ENCODE results near the gene SPATA1. TPM values are rescaled to one million over a fixed set of nuclear protein-coding genes. Genes with fewer than 3 reads are reported as not detected.

The SPATA1 gene
- total and polyA plus RNA-seq, 9 of the 15 experiments (the other 6 are each of a cell fraction or from before 2014, with no cell fraction given), result 0.79 to 2.9 (median 1.5) TPM

DNA sequence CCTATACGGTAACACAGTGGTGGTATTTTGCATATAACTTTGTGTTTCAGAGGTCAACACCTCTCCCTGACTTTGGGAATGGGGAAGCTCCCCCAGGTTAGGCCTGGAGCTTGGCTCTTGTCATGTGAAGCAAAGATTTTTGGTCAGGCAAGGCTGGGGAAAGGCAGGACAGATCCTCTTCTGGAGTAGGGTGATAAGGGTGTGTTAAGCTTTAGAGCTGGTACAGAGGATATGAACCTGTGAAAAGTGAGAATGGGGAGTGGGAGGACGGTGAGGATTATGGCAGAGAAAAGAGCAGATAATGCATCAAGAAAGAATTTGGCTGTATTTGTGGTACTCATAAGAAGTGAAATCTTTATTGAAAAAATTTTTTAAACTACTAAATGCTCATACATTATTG is 24.9 kb upstream of the SPATA1 start (continued):
- TF ChIP-seq, protein P1, sequence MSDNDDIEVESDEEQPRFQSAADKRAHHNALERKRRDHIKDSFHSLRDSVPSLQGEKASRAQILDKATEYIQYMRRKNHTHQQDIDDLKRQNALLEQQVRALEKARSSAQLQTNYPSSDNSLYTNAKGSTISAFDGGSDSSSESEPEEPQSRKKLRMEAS (CRISPR knock-in tag; IDR thresholded peaks at IDR 0.05), result no peak
- 0 out of 2 replicates have a peak, but pooled peaks have one; percentile 36 for TF ChIP-seq SMARCE1 (IDR thresholded peaks at IDR 0.05)
- TF ChIP-seq NFIC (IDR thresholded peaks at IDR 0.05), result peak; percentile 58
- no peak for TF ChIP-seq DNMT1 (IDR thresholded peaks at IDR 0.05)
- no peak for TF ChIP-seq CBX3 (IDR thresholded peaks at IDR 0.05; ENCODE audit: borderline replicate concordance in 1 of 2, low read length in 2 of 2)
- TF ChIP-seq MECOM (CRISPR knock-in tag; IDR thresholded peaks at IDR 0.05), result no peak
- no peak for TF ChIP-seq ZNF282 (CRISPR knock-in tag; IDR thresholded peaks at IDR 0.05)
- no peak for TF ChIP-seq ZNF507 (tag; conservative IDR thresholded peaks at IDR 0.05)
- TF ChIP-seq ATF1 (CRISPR knock-in tag; IDR thresholded peaks at IDR 0.05), result no peak
- no peak for TF ChIP-seq ATF1 (tag; IDR thresholded peaks at IDR 0.05)
- TF ChIP-seq CC2D1A (IDR thresholded peaks at IDR 0.05), result no peak; the same call in 1 of the 2 replicates
- TF ChIP-seq NR2C1 (IDR thresholded peaks at IDR 0.05), result no peak
- no peak for TF ChIP-seq NR2C1 (tag; IDR thresholded peaks at IDR 0.05)

DNA sequence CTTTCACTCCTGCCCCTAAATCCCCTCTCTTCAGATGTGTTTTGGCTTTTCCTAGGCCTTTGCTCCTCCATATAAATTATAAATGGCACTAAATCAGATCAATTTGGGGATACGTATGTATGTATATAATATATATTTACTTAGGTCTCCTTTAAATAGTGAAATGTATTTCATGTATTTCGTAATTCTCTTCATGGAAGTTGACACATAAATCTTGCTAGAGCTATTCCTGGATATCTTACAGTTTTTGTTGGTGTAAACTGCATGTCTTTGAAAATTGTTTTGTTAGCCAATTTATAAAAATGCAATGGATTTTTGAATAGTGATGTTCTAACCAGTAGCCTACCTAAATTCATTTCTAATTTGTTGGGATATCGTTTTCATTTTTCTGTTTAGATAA is 18.1 kb upstream of the SPATA1 start:
- no peaks in the 10 kb centered on the region for H3K27me3 ChIP-seq (ENCODE audit: control insufficient read depth in 2 of 2, insufficient read depth in 2 of 2, low read length in 2 of 2)
- ATAC-seq, result no peak
- no peak for FAIRE-seq
- no peak overlapping the region for H3K9ac ChIP-seq (ENCODE audit: insufficient read depth in 1 of 2, low read depth in 2 of 2, low read length in 2 of 2)
- H3K4me3 ChIP-seq, result no peak overlapping the region
- intact Hi-C loops (cut with micrococcal nuclease) (no loop called here), in situ Hi-C loops (cut with MboI) (no loop called here)
- 82% methylated on average over 3 of the region's 3 CpGs for WGBS (ENCODE audit: insufficient coverage, low coverage, missing lambda C conversion rate)
- H3K79me2 ChIP-seq (ENCODE audit: control insufficient read depth, insufficient read depth, low read length), result peaks cover 35% of the 10 kb centered on the region; the same call in 2 of the 3 replicates
- ChIA-PET CTCF (ENCODE audit: low intra/inter-chr PET ratio) (no interaction called here), POLR2A (interaction anchor here (1.2 kb wide), 1 partner anchor 8 kb away, joined by 4 read pairs; no protein-coding TSS in a partner anchor)
- no peaks in the 10 kb centered on the region for H3K4me1 ChIP-seq (replicated peaks in 1 of 2; ENCODE audit: control insufficient read depth in 2 of 2, insufficient read depth in 2 of 2, low read length in 2 of 2)
- no peaks in the 10 kb centered on the region for H4K20me1 ChIP-seq (replicated peaks; ENCODE audit: control insufficient read depth, insufficient read depth, low read length)
- no TSS peak for BruUV-seq (replicated peaks)
- DNase-seq (ENCODE audit: extremely low read depth in 1 of 4, low spot score in 3 of 4), result no peak
- H3K9me1 ChIP-seq (ENCODE audit: control insufficient read depth, insufficient read depth, low read length), result no peaks in the 10 kb centered on the region
- H3K9me3 ChIP-seq (replicated peaks; ENCODE audit: control insufficient read depth, insufficient read depth, low read depth, low read length), result no peaks in the 10 kb centered on the region
- peak; percentile 39; the same call in 1 of the 2 replicates for TF ChIP-seq CEBPB (tag; IDR thresholded peaks at IDR 0.05)
- no peak for TF ChIP-seq CEBPG (CRISPR knock-in tag; IDR thresholded peaks at IDR 0.05)
- peak; percentile 36 to 43; a peak in 1 of 4 replicates for TF ChIP-seq CEBPG (tag; conservative IDR thresholded peaks at IDR 0.05 in 1 of 2, IDR thresholded peaks at IDR 0.05 in 1 of 2)
- no peak for TF ChIP-seq ZNF766 (CRISPR knock-in tag; conservative IDR thresholded peaks at IDR 0.05)
- H2AFZ ChIP-seq (ENCODE audit: low read depth, low read length), result no peak overlapping the region
- peaks cover 74% of the 10 kb centered on the region for H3K36me3 ChIP-seq (ENCODE audit: control insufficient read depth, insufficient read depth, low read length)
- no peak overlapping the region for H3K27ac ChIP-seq (ENCODE audit: extremely low read depth, low read depth, low read length)
- no peak overlapping the region for H3K4me2 ChIP-seq (ENCODE audit: insufficient read depth, low read length)
